Amygdala (tissue), 56 donors: ENCODE results near the gene BTBD9.

Experiments
- DNase-seq, 56 donors: peaks; one replicate each; lab custom pipeline; 2025; lab: John Stamatoyannopoulos, UW

Gene BTBD9

GRCh38 chr6:38492031-38492430, 147.7 kb downstream of the BTBD9 start:
- DNase-seq, result no peak

- peak in 1 of 56 donors; percentile 6 for DNase-seq
Observed at GRCh38 chr6:38489951-38490350, 149.8 kb downstream of the BTBD9 start.

GRCh38 chr6:38487423-38487822, 152.3 kb downstream of the BTBD9 start:
- DNase-seq, result no peak

- DNase-seq, result no peak
Observed at GRCh38 chr6:38485488-38485887, 154.2 kb downstream of the BTBD9 start.

- DNase-seq, result no peak
Observed at GRCh38 chr6:38484656-38485055, 155.1 kb downstream of the BTBD9 start.

GRCh38 chr6:38483526-38483925, 156.2 kb downstream of the BTBD9 start:
- peak in 1 of 56 donors; percentile 15 for DNase-seq

- DNase-seq, result no peak
Observed at GRCh38 chr6:38482466-38482865, 157.3 kb downstream of the BTBD9 start.

- no peak for DNase-seq
Observed at GRCh38 chr6:38481851-38482250, 157.9 kb downstream of the BTBD9 start.

GRCh38 chr6:38481211-38481836, 158.4 kb downstream of the BTBD9 start:
- DNase-seq, result no peak

- DNase-seq, result no peak
Observed at GRCh38 chr6:38480036-38480435, 159.7 kb downstream of the BTBD9 start.

- DNase-seq, result no peak
Observed at GRCh38 chr6:38479331-38479730, 160.4 kb downstream of the BTBD9 start.

- DNase-seq, result no peak
Observed at GRCh38 chr6:38477680-38478260, 162.0 kb downstream of the BTBD9 start.

GRCh38 chr6:38476888-38477287, 162.8 kb downstream of the BTBD9 start:
- DNase-seq, result no peak

- no peak for DNase-seq
Observed at GRCh38 chr6:38476141-38476540, 163.6 kb downstream of the BTBD9 start.

GRCh38 chr6:38470548-38470947, 169.2 kb downstream of the BTBD9 start:
- no peak for DNase-seq

- DNase-seq, result no peak
Observed at GRCh38 chr6:38467566-38467965, 172.2 kb downstream of the BTBD9 start.

- no peak for DNase-seq
Observed at GRCh38 chr6:38460186-38460585, 179.5 kb downstream of the BTBD9 start.

GRCh38 chr6:38459291-38459690, 180.4 kb downstream of the BTBD9 start:
- DNase-seq, result no peak

- no peak for DNase-seq
Observed at GRCh38 chr6:38453861-38454260, 185.9 kb downstream of the BTBD9 start.

GRCh38 chr6:38452816-38453660, 186.7 kb downstream of the BTBD9 start:
- DNase-seq, result no peak

GRCh38 chr6:38450717-38451116, 189.0 kb downstream of the BTBD9 start:
- DNase-seq, result no peak

- DNase-seq, result no peak
Observed at GRCh38 chr6:38445925-38446324, 193.8 kb downstream of the BTBD9 start.
